Stimulated activated CD4-positive, alpha-beta T cell treated with anti-CD3 and anti-CD28 coated beads, Interleukin-1b, Interleukin-23, amount 100 ng/mL, for 4 hours (primary cell): Measurements from ENCODE around the gene TESK1.

Source experiments
- DNase-seq, 2 donors: peaks; one replicate each; pipeline ENCODE4 v3.0.0-alpha.2; 2020; ENCODE audit warnings: low read depth in 2 of 2

TESK1 gene, protein sequence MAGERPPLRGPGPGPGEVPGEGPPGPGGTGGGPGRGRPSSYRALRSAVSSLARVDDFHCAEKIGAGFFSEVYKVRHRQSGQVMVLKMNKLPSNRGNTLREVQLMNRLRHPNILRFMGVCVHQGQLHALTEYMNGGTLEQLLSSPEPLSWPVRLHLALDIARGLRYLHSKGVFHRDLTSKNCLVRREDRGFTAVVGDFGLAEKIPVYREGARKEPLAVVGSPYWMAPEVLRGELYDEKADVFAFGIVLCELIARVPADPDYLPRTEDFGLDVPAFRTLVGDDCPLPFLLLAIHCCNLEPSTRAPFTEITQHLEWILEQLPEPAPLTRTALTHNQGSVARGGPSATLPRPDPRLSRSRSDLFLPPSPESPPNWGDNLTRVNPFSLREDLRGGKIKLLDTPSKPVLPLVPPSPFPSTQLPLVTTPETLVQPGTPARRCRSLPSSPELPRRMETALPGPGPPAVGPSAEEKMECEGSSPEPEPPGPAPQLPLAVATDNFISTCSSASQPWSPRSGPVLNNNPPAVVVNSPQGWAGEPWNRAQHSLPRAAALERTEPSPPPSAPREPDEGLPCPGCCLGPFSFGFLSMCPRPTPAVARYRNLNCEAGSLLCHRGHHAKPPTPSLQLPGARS

GRCh38 chr9:35604578-35605350 lies at the start of gene TESK1:
TESK1 (plus strand) TSS chr9:35605262; CDS start chr9:35605620, 358 bp downstream.
- DNase-seq = peak; percentile 69 to 84

DNA sequence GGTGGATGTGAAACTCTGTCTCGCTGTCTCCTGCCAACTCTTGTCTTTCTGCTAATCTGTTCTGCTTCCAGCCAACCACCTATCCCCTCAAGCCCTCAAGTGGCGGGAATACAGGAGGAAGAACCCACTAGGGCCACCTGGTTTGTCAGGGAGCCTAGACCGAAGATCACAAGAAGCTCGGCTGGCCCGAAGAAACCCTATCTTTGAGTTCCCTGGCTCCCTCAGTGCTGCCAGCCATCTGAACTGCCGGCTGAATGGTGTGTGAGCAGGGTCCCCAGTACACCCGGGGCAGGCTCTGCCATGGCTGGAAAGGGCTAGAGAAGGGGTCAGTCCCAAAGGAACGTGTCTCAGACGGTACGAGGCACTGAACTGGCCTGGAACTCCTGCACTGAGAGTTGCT lies 49.2 kb upstream of the TESK1 start:
- DNase-seq = no peak

GRCh38 chr9:35556776-35557175 lies 48.3 kb upstream of the TESK1 start:
- DNase-seq = no peak

- DNase-seq = no peak
Observed at GRCh38 chr9:35557320-35557719, 47.7 kb upstream of the TESK1 start.

GRCh38 chr9:35558185-35558584 lies 46.9 kb upstream of the TESK1 start:
- no peak for DNase-seq

DNA sequence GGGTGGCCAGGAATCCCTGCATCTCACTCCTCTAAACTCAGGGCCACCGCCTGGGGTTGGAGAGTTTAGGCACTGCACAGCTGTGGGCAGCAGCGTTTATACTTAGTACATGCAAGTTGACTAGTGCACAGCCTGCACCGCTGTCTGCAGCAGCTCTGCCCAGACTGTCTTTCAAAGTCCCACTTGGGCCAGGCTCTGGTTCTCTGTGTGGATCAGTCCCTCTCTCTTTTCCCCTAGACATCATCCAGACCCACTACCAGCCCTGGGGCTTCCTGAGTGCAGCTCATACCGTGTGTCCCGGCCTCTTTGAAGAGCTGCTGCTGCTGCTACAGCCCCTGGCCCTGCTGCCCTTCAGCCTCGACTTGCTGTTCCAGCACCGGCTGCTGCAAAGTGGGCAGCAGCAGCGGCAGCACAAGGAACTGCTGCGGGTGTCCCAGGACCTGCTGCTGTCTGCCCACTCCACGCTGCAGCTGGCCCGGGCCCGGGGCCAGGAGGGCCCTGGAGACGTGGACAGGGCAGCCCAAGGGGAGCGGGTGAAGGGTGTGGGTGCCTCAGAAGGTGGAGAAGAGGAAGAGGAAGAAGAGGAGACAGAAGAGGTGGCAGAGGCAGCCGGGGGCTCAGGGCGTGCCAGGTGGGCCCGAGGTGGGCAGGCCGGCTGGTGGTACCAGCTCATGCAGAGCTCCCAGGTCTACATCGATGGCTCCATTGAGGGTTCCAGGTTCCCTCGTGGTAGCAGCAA lies 45.1 kb upstream of the TESK1 start:
- DNase-seq = no peak

DNA sequence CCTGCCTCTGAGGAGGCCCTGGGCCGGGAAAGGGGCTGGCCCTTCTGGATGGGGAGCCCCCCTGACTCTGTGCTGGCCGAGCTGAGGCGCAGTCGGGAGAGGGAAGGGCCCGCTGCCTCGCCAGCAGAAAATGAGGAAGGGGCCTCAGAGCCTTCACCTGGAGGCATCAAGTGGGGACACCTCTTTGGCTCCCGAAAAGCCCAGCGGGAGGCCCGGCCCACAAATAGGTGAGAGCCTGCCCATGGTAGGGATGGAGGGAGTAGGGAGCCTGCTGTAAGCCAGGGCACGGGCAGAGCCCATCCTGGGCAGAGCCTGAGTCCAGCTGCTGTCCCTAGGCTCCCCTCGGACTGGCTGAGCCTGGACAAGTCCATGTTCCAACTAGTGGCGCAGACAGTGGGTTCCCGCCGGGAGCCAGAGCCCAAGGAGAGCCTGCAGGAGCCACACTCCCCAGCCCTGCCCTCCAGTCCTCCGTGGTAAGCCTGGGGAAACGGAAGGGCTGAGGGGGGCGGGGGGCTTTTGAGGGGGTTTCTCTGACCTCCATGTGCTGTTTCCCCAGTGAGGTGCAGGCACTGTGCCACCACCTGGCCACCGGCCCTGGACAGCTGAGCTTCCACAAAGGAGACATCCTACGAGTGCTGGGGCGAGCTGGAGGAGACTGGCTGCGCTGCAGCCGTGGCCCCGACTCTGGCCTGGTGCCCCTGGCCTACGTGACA lies 44.3 kb upstream of the TESK1 start:
- no peak for DNase-seq

DNA sequence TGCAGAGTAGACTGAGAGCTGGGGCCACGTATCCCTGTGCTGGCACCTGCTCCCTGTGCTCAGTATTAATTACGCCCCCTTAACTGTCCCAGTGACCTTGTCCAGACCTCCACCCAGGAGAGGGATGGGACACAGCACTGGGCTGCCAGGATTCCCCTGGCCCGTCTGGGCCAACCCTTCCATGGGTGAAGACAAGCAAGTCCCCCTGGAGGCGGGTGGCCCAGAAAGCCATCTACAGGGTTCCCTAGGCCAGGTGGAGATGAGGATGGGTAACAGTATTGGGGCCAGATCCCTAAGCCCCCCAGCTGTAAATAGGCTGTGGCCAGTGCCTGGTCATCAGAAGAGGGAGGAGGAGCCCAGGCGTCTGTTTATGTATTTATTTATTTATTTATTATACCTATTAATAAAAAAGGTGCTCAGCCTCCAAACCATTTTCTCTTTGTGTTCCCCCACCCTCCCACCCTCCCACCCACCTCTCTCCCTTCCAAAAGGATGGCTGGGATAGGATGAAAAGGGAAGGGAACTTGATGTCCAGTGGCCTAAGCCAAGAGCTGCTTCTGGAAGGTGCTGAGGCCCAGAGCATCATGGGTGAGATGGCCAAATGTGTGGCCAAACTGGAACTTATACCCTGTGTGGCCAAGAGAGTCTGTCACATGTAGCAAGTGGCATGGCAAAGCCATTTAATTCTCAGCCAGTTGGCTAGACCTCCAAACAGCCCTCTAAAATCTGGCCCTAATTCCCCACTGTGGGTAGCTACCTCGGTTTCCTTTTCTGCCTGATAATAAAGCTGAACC lies 43.4 kb upstream of the TESK1 start:
- DNase-seq = no peak

GRCh38 chr9:35562895-35563780 lies 41.9 kb upstream of the TESK1 start:
- DNase-seq = no peak

DNA sequence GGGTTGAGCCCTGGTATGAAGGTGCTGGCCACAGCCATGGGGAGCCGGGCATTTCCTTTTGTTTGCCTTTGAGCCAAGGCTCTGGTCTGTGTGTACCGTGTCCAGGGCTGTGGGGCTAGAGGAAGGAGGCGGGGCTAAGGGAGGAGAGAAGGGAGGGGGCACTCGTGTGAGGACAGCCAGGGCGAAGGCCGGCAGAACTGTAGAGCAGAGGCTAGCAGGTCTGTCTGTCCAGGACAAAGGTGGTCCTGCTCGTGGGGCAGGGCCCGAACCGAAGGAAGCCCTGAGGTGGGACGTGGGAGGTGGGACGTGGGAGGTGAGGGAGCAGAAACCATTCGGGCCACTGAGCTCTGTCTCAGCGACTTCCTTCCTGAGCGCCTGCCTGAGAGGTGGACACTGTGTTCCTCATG lies 41.3 kb upstream of the TESK1 start:
- DNase-seq = no peak

- DNase-seq = no peak
Observed at GRCh38 chr9:35564658-35565061, 40.4 kb upstream of the TESK1 start.

- no peak for DNase-seq
Observed at GRCh38 chr9:35566417-35566816, 38.6 kb upstream of the TESK1 start.

- no peak for DNase-seq
Observed at GRCh38 chr9:35568196-35568595, 36.9 kb upstream of the TESK1 start.

- no peak for DNase-seq
Observed at GRCh38 chr9:35569206-35569605, 35.9 kb upstream of the TESK1 start.

GRCh38 chr9:35570709-35571504 lies 34.2 kb upstream of the TESK1 start:
- DNase-seq = no peak

DNA sequence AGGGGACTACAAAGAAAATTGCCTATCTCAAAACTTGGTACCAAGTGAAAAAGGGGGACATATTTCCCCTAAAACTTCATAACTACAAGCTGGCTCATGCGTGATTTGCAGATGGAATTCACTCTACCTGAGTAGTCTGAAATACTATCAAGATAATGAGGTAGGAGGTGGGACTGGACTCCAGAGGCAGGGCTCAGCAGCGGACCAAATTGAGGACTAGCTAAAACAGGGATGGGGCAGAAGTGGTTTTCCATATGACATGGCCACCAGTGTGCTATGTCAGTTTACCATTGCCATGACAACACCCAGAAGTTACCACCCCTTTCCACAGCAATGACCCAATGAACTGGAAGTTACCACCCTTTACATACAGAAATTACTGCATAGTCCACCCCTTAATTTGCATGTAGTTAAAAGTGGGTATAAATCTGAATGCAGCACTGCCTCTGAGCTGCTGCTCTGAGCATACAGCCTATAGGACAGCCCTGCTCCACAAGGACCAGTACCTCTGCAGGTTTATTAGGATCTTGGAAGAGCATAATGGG lies 30.4 kb upstream of the TESK1 start:
- DNase-seq = no peak

DNA sequence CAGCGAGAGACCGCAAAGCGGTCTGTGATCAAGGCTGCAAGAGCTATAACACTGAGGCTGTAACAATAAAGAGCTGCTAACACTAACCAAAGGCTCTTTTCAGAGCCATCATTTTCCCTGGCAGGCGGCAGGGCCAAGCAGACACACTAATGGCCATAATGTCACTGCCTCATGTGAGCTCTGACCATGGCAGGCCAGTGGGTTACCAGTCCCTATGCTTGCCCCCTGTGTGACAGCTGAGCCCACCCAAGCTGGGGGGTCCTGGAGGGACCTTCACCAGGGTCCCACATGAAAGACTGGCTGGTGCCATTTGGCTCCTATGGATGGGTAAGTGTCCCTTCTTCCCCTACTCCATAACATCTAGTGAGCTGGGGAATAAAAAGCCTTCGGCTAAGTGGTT lies 29.6 kb upstream of the TESK1 start:
- no peak for DNase-seq

DNA sequence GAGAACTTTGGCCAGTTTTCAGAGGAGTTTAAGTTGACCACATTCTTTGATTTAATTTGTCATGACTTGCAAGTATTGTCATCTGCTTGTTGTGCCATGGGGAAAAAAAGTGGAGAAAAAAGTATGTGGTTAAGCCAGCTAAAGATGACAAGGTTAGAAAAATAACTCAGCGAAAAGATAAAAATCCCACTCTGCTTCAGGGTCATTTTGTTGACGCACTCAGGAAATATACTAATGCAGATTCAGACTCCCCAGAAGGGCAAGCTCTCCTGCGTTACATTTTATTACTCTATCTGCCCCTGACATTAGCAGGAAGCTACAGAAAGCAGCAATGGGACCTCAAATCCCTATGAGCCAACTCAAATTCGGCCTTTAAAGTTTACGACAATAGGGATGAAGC lies 27.6 kb upstream of the TESK1 start:
- no peak for DNase-seq
